Tibial nerve (tissue), 4 donors: ENCODE results near the gene CRYBB3. TPM values are rescaled to one million over a fixed set of nuclear protein-coding genes. Genes with fewer than 3 reads are reported as not detected.

Source experiments
- DNase-seq, 2 donors: peaks; one replicate each; pipeline ENCODE4 v3.0.0-alpha.2; 2019; ENCODE audit warnings: low spot score in 2 of 2
- H3K27ac ChIP-seq, 4 donors: fragments of 200-600 bp; sonication (generic) in 3 of 4; one replicate each; pipeline ENCODE4 v1.5.1; 2017 to 2019; ENCODE audit warnings: mild to moderate bottlenecking in 1 of 4
- H3K27me3 ChIP-seq, 2 donors: fragments of 200-600 bp; sonication (generic) in 1 of 2; one replicate each; pipeline versions ENCODE4 v1.5.1 to v1.6.0; 2017 to 2019
- H3K36me3 ChIP-seq, 3 donors: fragments of 200-600 bp; sonication (generic); one replicate each; pipeline ENCODE4 v1.5.1; 2018 to 2019
- H3K4me1 ChIP-seq, 4 donors: fragments of 200-600 bp; sonication (generic) in 3 of 4; one replicate each; pipeline ENCODE4 v1.5.1; 2017 to 2019
- H3K4me3 ChIP-seq, 4 donors: fragments of 200-600 bp; sonication (generic) in 3 of 4; one replicate each; pipeline ENCODE4 v1.5.1; 2017 to 2019; ENCODE audit warnings: mild to moderate bottlenecking in 1 of 4, moderate library complexity in 1 of 4
- H3K9me3 ChIP-seq, 4 donors: fragments of 200-600 bp; sonication (generic) in 3 of 4; one replicate each; pipeline ENCODE4 v1.5.1; 2017 to 2019
- CTCF ChIP-seq, 5 experiments: fragments of 200-600 bp in 3 of 5; fragments of 450-650 bp in 2 of 5; sonication (generic) in 3 of 5; IDR thresholded peaks; one replicate each; pipeline ENCODE4 v1.5.1; 2016 to 2019; ENCODE audit warnings: antibody characterized with exemption in 5 of 5, mild to moderate bottlenecking in 3 of 5, moderate library complexity in 2 of 5
- EP300 ChIP-seq, 2 donors: sonication (generic); formaldehyde crosslinking; IDR thresholded peaks; one replicate each; pipeline ENCODE4 v1.6.1; 2017; ENCODE audit warnings: antibody characterized with exemption in 2 of 2, mild to moderate bottlenecking in 1 of 2
- POLR2A ChIP-seq, 2 donors: fragments of 450-650 bp; IDR thresholded peaks; one replicate each; pipeline ENCODE4 v1.6.1; 2017; ENCODE audit warnings: antibody characterized with exemption in 2 of 2, mild to moderate bottlenecking in 2 of 2, moderate library complexity in 2 of 2
- WGBS, 2 donors: methylation state at CpG; one replicate each; pipeline ENCODE4 v1.1.5; 2018; 5-methylcytosine and 5-hydroxymethylcytosine counted together
- total RNA-seq, 4 donors: library from RNA; depleted of rRNA; stranded (reverse); fragments of >200 nt; gene quantifications; one replicate each; pipeline ENCODE4 v1.1.0, GENCODE V29; 2016

Gene CRYBB3
- not detected for total RNA-seq

DNA sequence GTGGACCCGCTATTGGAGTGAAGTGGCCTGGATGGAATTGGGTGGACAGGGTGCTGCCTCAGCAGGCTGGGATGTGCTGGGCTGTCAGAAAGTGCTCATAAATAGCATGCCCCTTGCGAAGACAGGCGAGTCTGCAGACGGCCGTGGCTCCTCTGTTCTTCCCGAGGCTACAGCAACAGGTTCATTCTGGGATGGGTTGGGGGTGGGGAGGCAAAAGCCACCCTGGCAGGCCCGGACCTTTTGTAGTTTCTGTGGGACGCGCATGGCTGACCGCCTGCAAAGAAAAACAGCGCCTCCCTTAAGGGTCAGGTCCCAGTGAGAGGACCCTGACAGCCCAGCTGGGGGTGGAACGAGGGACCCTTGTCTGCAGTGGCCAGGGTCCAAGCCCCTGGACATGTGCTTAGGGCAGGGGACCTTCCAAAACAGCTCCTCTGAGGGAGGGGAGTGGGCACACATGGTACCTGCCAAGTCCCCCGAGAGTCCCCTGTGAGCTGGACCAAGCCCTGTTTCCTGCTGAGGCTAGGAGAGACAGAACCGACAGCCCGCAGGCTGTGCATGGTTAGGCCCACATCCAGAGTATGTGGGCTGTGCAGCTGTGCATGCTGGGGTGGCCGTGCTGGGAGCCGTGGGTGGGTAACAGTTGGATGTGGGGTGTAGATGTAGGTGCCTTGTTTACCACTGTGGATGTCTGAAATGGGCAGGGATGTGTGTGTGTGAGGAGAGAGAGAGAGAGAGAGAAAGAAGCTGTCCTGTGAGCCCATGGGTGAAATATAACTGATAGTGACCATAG is at the start of gene CRYBB3:
CRYBB3 (plus strand) TSS at position 128 of the 790 bp plus-strand sequence. CDS start 1,539 bp downstream, outside the sequence.
- peaks cover 0 to 41% (median 0%) of the 10 kb centered on the region in 3 donors for H3K36me3 ChIP-seq

DNA sequence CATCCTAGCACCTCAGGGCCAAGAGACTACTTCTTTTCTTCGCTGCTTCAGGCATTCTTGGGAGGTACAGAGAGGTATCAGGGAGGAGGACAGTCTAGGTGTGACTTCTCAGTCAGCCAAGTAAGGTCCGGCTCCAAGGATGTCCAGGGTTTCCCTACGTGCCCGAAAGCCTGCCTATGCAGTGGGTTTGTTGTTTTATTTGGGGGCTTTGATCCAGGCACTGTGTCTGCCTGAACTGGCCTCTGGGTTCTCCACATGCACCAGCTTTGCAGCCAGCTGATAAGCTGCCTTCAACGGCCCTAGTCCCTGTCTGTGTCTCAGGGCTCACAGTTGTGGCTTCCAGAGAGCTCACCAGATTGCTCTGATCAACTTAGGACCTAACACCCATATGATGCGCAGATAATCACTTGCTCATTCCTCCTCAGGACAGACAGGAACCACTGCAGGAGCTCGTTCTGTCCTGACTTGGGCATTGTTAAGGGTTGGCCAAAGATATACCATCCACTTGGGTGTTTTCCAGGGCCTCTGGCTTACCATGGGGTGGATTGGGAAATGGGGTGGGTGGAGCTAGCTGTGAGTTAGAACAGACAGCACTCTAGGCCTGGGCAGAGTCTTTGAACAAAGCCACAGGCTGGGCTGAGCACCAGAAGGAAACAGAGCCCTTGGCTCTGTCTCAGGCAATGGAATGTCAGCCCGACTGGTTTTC is 45.5 kb upstream of the CRYBB3 start:
- Histone ChIP-seq H3K36me3 (no peaks in the 10 kb centered on the region), H3K9me3 (no peaks in the 10 kb centered on the region), H3K27ac (peak overlapping the region; percentile 12 to 71 (median 49)), H3K4me3 (no peak overlapping the region), H3K27me3 (no peaks in the 10 kb centered on the region), H3K4me1 (peaks cover 0 to 24% (median 9%) of the 10 kb centered on the region in 4 donors)
- TF ChIP-seq EP300 (IDR thresholded peaks at IDR 0.05) (peak in 1 of 2 donors; percentile 28), CTCF (IDR thresholded peaks at IDR 0.05) (no peak)
- 65 to 68% methylated on average over 6 to 8 of the region's 8 CpGs for WGBS, 2 donors
- DNase-seq, result peak; percentile 39 to 54

More for the DNA sequence above, at the start of gene CRYBB3:
- H3K4me3 ChIP-seq, result no peak within 1 kb of the TSS
- H3K4me1 ChIP-seq, result no peaks in the 10 kb centered on the region
- no peak for DNase-seq
- no peak for TF ChIP-seq CTCF (IDR thresholded peaks at IDR 0.05)
- no peak for TF ChIP-seq EP300 (IDR thresholded peaks at IDR 0.05)
- no peak for TF ChIP-seq POLR2A (IDR thresholded peaks at IDR 0.05)
- H3K27ac ChIP-seq, result no peak within 1 kb of the TSS
- 59 to 66% methylated on average over 15 to 17 of the region's 17 CpGs for WGBS, 2 donors
- H3K9me3 ChIP-seq, result no peaks in the 10 kb centered on the region
- H3K27me3 ChIP-seq, result no peaks in the 10 kb centered on the region

- Histone ChIP-seq H3K27ac (peak overlapping the region in 3 of 4 donors; percentile 40 to 71 (median 58)), H3K4me1 (peaks cover 0 to 24% (median 9%) of the 10 kb centered on the region in 4 donors), H3K27me3 (no peaks in the 10 kb centered on the region), H3K9me3 (no peaks in the 10 kb centered on the region), H3K4me3 (no peak overlapping the region), H3K36me3 (no peaks in the 10 kb centered on the region)
- 20 to 36% methylated on average over 2 of the region's 2 CpGs for WGBS, 2 donors
- no peak for TF ChIP-seq EP300 (IDR thresholded peaks at IDR 0.05)
- no peak for TF ChIP-seq CTCF (IDR thresholded peaks at IDR 0.05)
- no peak for TF ChIP-seq POLR2A (IDR thresholded peaks at IDR 0.05)
- DNase-seq, result no peak
These were observed 45.0 kb upstream of the CRYBB3 start for GRCh38 chr22:25154667-25154999.

GRCh38 chr22:25156736-25157135 is 42.9 kb upstream of the CRYBB3 start:
- no peaks in the 10 kb centered on the region for H3K9me3 ChIP-seq
- no peak overlapping the region for H3K27ac ChIP-seq
- 80 to 85% methylated on average over 4 of the region's 4 CpGs for WGBS, 2 donors
- no peak overlapping the region for H3K4me3 ChIP-seq
- no peak for DNase-seq
- no peaks in the 10 kb centered on the region for H3K27me3 ChIP-seq
- H3K36me3 ChIP-seq, result no peaks in the 10 kb centered on the region
- TF ChIP-seq EP300 (IDR thresholded peaks at IDR 0.05), result no peak
- TF ChIP-seq CTCF (IDR thresholded peaks at IDR 0.05), result no peak
- peaks cover 0 to 24% (median 9%) of the 10 kb centered on the region in 4 donors for H3K4me1 ChIP-seq

GRCh38 chr22:25159028-25159427 is 40.6 kb upstream of the CRYBB3 start:
- TF ChIP-seq POLR2A (IDR thresholded peaks at IDR 0.05), result no peak
- Histone ChIP-seq H3K9me3 (no peaks in the 10 kb centered on the region), H3K4me1 (peaks cover 0 to 15% (median 6%) of the 10 kb centered on the region in 4 donors), H3K27me3 (no peaks in the 10 kb centered on the region), H3K36me3 (no peaks in the 10 kb centered on the region), H3K27ac (no peak overlapping the region), H3K4me3 (no peak overlapping the region)
- DNase-seq, result no peak
- WGBS, 2 donors, result 65 to 71% methylated on average over 5 to 10 of the region's 10 CpGs
